HG03108 (cell line): ENCODE results near the gene PHLDA1.

Experiments
- ATAC-seq: cut with Tn5 transposase; IDR thresholded peaks from one replicate; pipeline ENCODE4 v1.9.1; 2021; ENCODE audit warnings: moderate library complexity; ENCODE audit not compliant: unreplicated experiment

The PHLDA1 gene

GRCh38 chr12:76031414-76032042 is at the start of gene PHLDA1:
Gene PHLDA1 (minus strand): TSS chr12:76031776.
- peak; percentile 89 for ATAC-seq

GRCh38 chr12:76080729-76081415 is 49.3 kb upstream of the PHLDA1 start:
- ATAC-seq = no peak

GRCh38 chr12:76080017-76080728 is 48.6 kb upstream of the PHLDA1 start:
- no peak for ATAC-seq

GRCh38 chr12:76078748-76079147 is 47.2 kb upstream of the PHLDA1 start:
- no peak for ATAC-seq

- no peak for ATAC-seq
Measured at GRCh38 chr12:76075448-76075847, 43.9 kb upstream of the PHLDA1 start.

GRCh38 chr12:76074701-76075336 is 43.2 kb upstream of the PHLDA1 start:
- ATAC-seq = no peak

- ATAC-seq = no peak
Measured at GRCh38 chr12:76073561-76073960, 42.0 kb upstream of the PHLDA1 start.

GRCh38 chr12:76072568-76072967 is 41.0 kb upstream of the PHLDA1 start:
- no peak for ATAC-seq

GRCh38 chr12:76069339-76069738 is 37.8 kb upstream of the PHLDA1 start:
- no peak for ATAC-seq

GRCh38 chr12:76065917-76066316 is 34.3 kb upstream of the PHLDA1 start:
- ATAC-seq = no peak

- ATAC-seq = no peak
Measured at GRCh38 chr12:76064904-76065303, 33.3 kb upstream of the PHLDA1 start.

- ATAC-seq = no peak
Measured at GRCh38 chr12:76060111-76060510, 28.5 kb upstream of the PHLDA1 start.

- no peak for ATAC-seq
Measured at GRCh38 chr12:76057326-76057725, 25.8 kb upstream of the PHLDA1 start.

- no peak for ATAC-seq
Measured at GRCh38 chr12:76055393-76055792, 23.8 kb upstream of the PHLDA1 start.

- no peak for ATAC-seq
Measured at GRCh38 chr12:76049575-76050251, 18.1 kb upstream of the PHLDA1 start.

- ATAC-seq = no peak
Measured at GRCh38 chr12:76047742-76048141, 16.2 kb upstream of the PHLDA1 start.

GRCh38 chr12:76047060-76047459 is 15.5 kb upstream of the PHLDA1 start:
- ATAC-seq = no peak

GRCh38 chr12:76043377-76043776 is 11.8 kb upstream of the PHLDA1 start:
- ATAC-seq = no peak

GRCh38 chr12:76042147-76042546 is 10.6 kb upstream of the PHLDA1 start:
- no peak for ATAC-seq

GRCh38 chr12:76041406-76041805 is 9.8 kb upstream of the PHLDA1 start:
- no peak for ATAC-seq

GRCh38 chr12:76040461-76040860 is 8.9 kb upstream of the PHLDA1 start:
- ATAC-seq = no peak
